ENCODE data around the gene DNAH14. TPM values are rescaled to one million over a fixed set of nuclear protein-coding genes. Genes with fewer than 3 reads are reported as not detected.
"Not testable (repeated sequence)": the region's sequence is repeated elsewhere in the genome, so short reads cannot be mapped to it uniquely, and the experiment has no call there.

DNAH14 gene
- total and polyA plus RNA-seq, 10 of the 15 experiments (the other 5 are each of a cell fraction or from before 2014, with no cell fraction given): 2.0 to 7.9 (median 4.8) TPM

DNA sequence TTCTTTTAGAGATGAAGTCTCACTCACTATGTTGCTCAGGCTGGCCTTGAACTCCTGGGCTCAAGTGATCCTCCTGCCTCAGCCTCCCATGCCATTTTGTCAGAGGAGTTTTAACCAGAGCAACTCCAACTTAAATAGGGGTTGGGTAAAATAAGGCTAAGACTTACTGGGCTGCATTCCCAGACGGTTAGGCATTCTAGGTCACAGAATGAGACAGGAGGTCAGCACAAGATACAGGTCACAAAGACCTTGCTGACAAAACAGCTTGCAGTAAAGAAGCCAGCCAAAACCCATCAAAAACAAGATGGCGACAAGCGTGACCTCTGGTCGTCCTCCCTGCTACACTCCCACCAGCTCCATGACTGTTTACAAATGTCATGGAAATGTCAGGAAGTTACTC lies 5.7 kb upstream of the DNAH14 start:
- Histone ChIP-seq H3K27ac (ENCODE audit: control insufficient read depth, insufficient read depth) (no peak overlapping the region), H3K4me2 (ENCODE audit: control insufficient read depth, insufficient read depth) (no peak overlapping the region), H3K79me2 (ENCODE audit: control insufficient read depth, insufficient read depth, low read length) (no peaks in the 10 kb centered on the region), H4K20me1 (ENCODE audit: control insufficient read depth, insufficient read depth) (no peaks in the 10 kb centered on the region), H3K4me3 (no peak overlapping the region), H3K36me3 (ENCODE audit: control insufficient read depth in 2 of 2, insufficient read depth in 2 of 2, low read length in 1 of 2) (no peaks in the 10 kb centered on the region), H3K27me3 (replicated peaks in 1 of 2; ENCODE audit: control insufficient read depth in 2 of 2, insufficient read depth in 2 of 2, low read length in 1 of 2) (no peaks in the 10 kb centered on the region), H3K9ac (ENCODE audit: control insufficient read depth, insufficient read depth, low read length) (no peak overlapping the region), H2AFZ (ENCODE audit: control insufficient read depth, low read depth, low read length) (no peak overlapping the region), H3K4me1 (ENCODE audit: control insufficient read depth, insufficient read depth, low read length) (no peaks in the 10 kb centered on the region), H3K9me3 (replicated peaks; ENCODE audit: control insufficient read depth, insufficient read depth, low read length) (no peaks in the 10 kb centered on the region)
- RAD21 ChIA-PET (ENCODE audit: unreplicated experiment): interaction anchor here (0.7 to 5.5 kb wide), 7 partner anchors 70 to 414 kb away, joined by 3 to 90 read pairs (median 9); no protein-coding TSS in a partner anchor
- BruUV-seq (replicated peaks): no TSS peak
- CTCF ChIA-PET: interaction anchor here (0.9 to 5.0 kb wide), 10 partner anchors 18 to 414 kb away, joined by 3 to 182 read pairs (median 10); no protein-coding TSS in a partner anchor
- in situ Hi-C loops (cut with MboI) (loop anchor here (5.0 kb wide), 1 partner anchor 411 kb away; no protein-coding TSS in a partner anchor), intact Hi-C loops (cut with micrococcal nuclease; ENCODE audit: unreplicated experiment) (loop anchor here (2.0 to 5.0 kb wide), 2 partner anchors 73 to 191 kb away; no protein-coding TSS in a partner anchor)
- TF ChIP-seq POLR2A (IDR thresholded peaks at IDR 0.05; ENCODE audit: low read depth, low read length): no peak
- TF ChIP-seq NR2C2 (IDR thresholded peaks at IDR 0.05; ENCODE audit: borderline replicate concordance, control insufficient read depth, insufficient read length, low read depth): no peak
- no peak for TF ChIP-seq POU2F2 (IDR thresholded peaks at IDR 0.05; ENCODE audit: borderline replicate concordance, low read depth, low read length)
- no peak for TF ChIP-seq E2F4 (IDR thresholded peaks at IDR 0.05; ENCODE audit: low read depth, low read length)
- TF ChIP-seq BHLHE40 (IDR thresholded peaks at IDR 0.05; ENCODE audit: borderline replicate concordance in 1 of 2, low read depth in 2 of 2, low read length in 1 of 2): no peak
- ATAC-seq (no peak), DNase-seq (ENCODE audit: low read depth, low spot score) (no peak), FAIRE-seq (no peak)
- WGBS (ENCODE audit: insufficient coverage, insufficient replicate concordance, low lambda C conversion rate, missing lambda C conversion rate): 16% methylated on average over 4 of the region's 4 CpGs
- SMC1A ChIA-PET (ENCODE audit: uncharacterized antibody, unreplicated experiment): interaction anchor here (0.8 to 4.1 kb wide), 6 partner anchors 10 to 410 kb away, joined by 3 to 105 read pairs (median 3); no protein-coding TSS in a partner anchor
- POLR2A ChIA-PET: interaction anchor here (0.6 to 0.9 kb wide), 2 partner anchors 43 to 407 kb away, joined by 3 read pairs; no protein-coding TSS in a partner anchor

DNA sequence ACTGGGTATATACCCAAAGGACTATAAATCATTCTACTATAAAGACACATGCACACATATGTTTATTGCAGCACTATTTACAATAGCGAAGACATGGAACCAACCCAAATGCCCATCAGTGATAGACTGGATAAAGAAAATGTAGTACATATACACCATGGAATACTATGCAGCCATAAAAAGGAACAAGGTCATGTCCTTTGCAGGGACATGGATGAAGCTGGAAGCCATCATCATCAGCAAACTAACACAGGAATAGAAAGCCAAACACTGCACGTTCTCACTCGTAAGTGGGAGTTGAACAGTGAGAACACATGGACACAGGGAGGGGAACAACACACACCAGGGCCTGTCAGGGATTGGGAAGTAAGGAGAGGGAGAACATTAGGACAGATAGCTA lies 1.8 kb upstream of the DNAH14 start:
- POLR2A ChIA-PET; BruUV-seq (replicated peaks): not testable (repeated sequence)

More for the DNA sequence above, 1.8 kb upstream of the DNAH14 start:
- RAD21 ChIA-PET (ENCODE audit: unreplicated experiment): interaction anchor here (5.5 kb wide), 1 partner anchor 74 kb away, joined by 90 read pairs; no protein-coding TSS in a partner anchor
- intact Hi-C loops (cut with micrococcal nuclease; ENCODE audit: unreplicated experiment); in situ Hi-C loops (cut with MboI); H3K36me3 ChIP-seq (ENCODE audit: control insufficient read depth in 2 of 2, insufficient read depth in 2 of 2, low read length in 1 of 2); H3K9ac ChIP-seq (ENCODE audit: control insufficient read depth, insufficient read depth, low read length); H2AFZ ChIP-seq (ENCODE audit: control insufficient read depth, low read depth, low read length); H3K4me3 ChIP-seq; H3K4me1 ChIP-seq (ENCODE audit: control insufficient read depth, insufficient read depth, low read length); H4K20me1 ChIP-seq (ENCODE audit: control insufficient read depth, insufficient read depth); FAIRE-seq; DNase-seq (ENCODE audit: low read depth, low spot score); H3K27ac ChIP-seq (ENCODE audit: control insufficient read depth, insufficient read depth); ATAC-seq; H3K9me3 ChIP-seq (replicated peaks; ENCODE audit: control insufficient read depth, insufficient read depth, low read length); H3K4me2 ChIP-seq (ENCODE audit: control insufficient read depth, insufficient read depth); H3K79me2 ChIP-seq (ENCODE audit: control insufficient read depth, insufficient read depth, low read length); H3K27me3 ChIP-seq (replicated peaks in 1 of 2; ENCODE audit: control insufficient read depth in 2 of 2, insufficient read depth in 2 of 2, low read length in 1 of 2); SMC1A ChIA-PET (ENCODE audit: uncharacterized antibody, unreplicated experiment): not testable (repeated sequence)
- WGBS (ENCODE audit: insufficient coverage, insufficient replicate concordance, low lambda C conversion rate, missing lambda C conversion rate): 38% methylated on average over 3 of the region's 3 CpGs
- CTCF ChIA-PET: interaction anchor here (0.6 to 0.8 kb wide), 2 partner anchors 283 to 1239 kb away, joined by 3 read pairs; no protein-coding TSS in a partner anchor

All from GM12878 (cell line).